NCI-H524 (cell line): Measurements from ENCODE around the gene FLT1.

Source experiments
- DNase-seq, 2 experiments: peaks; one replicate each; lab custom pipeline; 2025; lab: John Stamatoyannopoulos, UW

FLT1 gene

DNA sequence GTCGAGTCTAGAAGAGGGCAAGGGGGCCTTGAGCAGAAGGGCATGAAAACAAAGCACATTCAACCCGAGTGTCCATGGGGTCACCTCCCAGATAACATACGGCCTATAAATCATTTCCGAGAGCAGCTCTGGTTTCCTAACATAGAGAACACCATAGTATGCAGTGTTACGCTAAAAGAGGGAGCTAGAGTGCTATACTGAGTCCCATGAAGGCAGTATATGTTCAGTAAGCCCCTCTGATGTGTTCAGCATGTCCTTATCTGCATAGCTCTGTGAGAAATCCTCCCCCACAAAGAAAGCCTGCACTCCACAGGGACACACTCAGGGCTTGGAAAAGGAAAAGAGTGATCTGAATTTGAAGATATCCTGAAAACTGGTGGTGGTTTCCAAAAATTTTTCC lies 175.4 kb downstream of the FLT1 start:
- DNase-seq = no peak

DNA sequence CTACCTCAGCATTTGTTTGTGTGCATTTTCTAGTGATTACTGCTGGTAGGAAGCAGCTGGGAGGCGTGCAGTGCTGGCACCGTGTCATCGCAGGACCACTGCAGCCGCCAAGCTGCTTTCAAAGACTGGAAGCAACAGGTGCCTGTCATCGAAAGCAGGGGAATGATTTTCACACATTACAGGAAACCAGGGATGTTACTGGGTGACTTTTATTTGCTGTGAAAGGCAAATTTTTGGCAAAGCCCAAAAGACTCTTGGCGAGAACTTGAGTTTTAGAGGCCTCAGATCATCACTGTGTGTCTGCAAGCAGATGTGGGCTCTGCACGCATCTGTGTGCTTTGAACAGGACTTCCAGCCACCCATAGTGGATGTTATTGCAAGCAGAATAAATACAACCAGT lies 176.4 kb downstream of the FLT1 start:
- no peak for DNase-seq

- no peak for DNase-seq
Measured at GRCh38 chr13:28316836-28317235, 178.1 kb downstream of the FLT1 start.

GRCh38 chr13:28316129-28316528 lies 178.8 kb downstream of the FLT1 start:
- DNase-seq = no peak

- no peak for DNase-seq
Measured at GRCh38 chr13:28314879-28315278, 180.0 kb downstream of the FLT1 start.

- no peak for DNase-seq
Measured at GRCh38 chr13:28313579-28313978, 181.3 kb downstream of the FLT1 start.

- no peak for DNase-seq
Measured at GRCh38 chr13:28306325-28306724, 188.6 kb downstream of the FLT1 start.

- no peak for DNase-seq
Measured at GRCh38 chr13:28301839-28302238, 193.1 kb downstream of the FLT1 start.

DNA sequence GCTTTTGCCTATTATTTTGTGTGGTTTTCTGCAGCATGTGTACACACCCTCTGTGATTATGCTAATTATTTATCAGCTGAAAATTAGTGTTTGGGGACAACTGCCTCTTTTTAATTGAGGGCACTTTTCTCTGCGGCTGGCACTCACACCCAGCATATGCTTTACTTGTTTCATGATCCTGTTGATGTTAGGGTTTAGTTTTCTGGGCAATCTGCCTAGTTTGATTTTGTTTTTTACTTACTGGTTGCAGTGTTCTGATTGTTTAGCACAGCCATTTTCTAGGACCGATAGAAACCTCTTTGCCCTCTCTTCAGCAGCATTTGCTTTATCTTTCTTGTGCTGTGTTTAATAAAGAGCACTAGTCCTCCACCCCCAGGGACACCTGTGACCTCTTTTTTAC lies 195.0 kb downstream of the FLT1 start:
- no peak for DNase-seq

DNA sequence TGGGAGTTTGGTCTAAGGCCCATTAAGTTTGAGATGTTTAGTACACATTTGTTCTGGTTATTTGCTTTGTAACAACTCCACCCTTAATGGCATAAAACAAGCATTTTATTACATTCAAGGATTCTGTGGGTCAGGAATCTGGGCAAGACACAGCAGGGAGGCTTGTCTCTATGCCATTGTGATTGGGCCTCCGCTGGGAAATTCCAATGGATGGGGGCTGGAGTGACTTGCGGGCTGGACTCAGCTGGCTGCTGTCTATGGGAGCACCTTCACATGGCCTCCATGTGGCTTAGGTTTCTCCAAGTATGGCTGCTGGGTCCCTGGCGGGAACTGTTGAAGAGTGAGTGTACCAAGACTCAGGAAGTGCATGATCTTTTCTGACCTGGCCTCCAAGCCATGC lies 197.6 kb downstream of the FLT1 start:
- DNase-seq = no peak

GRCh38 chr13:28286263-28286662 lies 208.7 kb downstream of the FLT1 start:
- no peak for DNase-seq

- no peak for DNase-seq
Measured at GRCh38 chr13:28283600-28283999, 211.3 kb downstream of the FLT1 start.

DNA sequence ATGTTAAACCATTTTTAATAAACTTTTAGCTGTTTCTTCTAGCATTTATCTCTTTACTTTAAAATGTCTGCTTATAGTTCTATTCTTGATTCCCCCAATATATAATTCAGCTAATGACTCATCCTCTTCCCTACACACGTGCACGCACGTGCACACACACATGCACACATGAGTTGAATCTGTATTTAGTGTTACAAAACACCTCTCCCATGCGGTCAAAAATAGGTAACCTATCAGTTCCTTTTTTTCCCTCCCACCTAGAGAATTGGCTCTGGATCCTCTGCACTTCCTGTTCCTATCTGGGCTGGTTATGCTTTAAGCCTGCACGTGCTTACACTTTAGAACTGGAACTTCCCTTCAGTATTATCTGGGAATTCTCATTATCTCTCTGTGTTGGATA lies 212.5 kb downstream of the FLT1 start:
- DNase-seq = no peak

DNA sequence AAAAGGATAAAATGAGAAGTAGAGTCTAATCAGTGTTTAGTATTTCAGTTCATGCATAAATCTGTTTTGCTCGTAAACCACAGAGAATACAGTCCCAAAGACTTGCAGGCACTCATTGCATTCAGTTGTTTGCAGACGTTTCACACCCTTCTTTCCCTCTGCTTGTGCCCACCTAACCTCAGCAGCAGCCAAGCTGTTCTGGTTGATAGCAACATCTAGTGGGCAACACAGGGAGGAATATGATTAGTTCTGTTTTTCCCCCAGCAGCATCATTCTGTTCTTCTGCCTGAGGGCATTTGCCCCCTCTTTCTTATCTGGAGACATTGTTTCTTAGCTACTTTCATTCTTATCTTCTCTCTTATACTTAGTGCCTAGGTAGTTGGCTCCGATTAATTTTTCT lies 221.0 kb downstream of the FLT1 start:
- DNase-seq = peak; percentile 4 to 18

- DNase-seq = no peak
Measured at GRCh38 chr13:28271056-28271840, 223.7 kb downstream of the FLT1 start.

DNA sequence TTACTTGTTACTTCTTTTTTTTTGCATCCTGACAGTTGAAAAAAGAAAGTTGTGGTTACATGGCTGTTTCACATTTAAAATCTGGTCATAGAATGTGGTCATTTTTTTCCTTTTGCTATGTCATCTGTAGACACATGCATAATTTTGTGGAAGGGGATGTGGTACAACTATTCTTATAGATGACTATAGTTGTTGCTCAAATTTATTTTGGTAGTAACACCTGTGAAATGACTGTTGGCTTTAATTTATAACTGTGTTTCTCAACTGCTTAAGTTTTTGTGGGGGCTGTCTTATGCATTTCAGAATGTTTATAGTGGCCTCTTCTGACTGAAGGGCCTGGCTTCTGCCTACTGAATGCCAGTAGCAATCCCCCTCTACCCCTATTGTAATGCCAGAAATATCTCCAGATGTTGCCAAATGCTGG lies 226.1 kb downstream of the FLT1 start:
- DNase-seq = no peak

GRCh38 chr13:28267497-28267896 lies 227.4 kb downstream of the FLT1 start:
- DNase-seq = no peak

GRCh38 chr13:28258417-28258816 lies 236.5 kb downstream of the FLT1 start:
- no peak for DNase-seq

DNA sequence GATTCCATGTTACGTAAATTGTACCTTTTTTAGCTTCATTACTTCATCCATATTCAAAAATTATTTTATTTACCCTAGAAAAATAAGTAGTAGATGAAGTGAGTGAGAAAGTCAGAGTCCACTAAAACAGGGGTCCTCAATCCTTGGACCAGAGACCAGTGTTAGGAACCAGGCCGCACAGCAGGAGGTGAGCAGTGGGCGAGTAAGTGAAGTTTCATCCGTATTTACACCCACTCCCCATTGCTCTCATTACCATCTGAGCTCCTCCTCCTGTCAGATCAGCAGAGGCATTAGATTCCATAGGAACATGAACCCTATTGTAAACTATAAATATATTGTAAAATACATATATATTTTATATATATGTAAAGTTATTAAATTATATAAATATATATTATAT lies 237.6 kb downstream of the FLT1 start:
- DNase-seq = no peak

GRCh38 chr13:28252547-28252946 lies 242.4 kb downstream of the FLT1 start:
- DNase-seq = no peak

GRCh38 chr13:28251466-28251865 lies 243.5 kb downstream of the FLT1 start:
- DNase-seq = no peak

DNA sequence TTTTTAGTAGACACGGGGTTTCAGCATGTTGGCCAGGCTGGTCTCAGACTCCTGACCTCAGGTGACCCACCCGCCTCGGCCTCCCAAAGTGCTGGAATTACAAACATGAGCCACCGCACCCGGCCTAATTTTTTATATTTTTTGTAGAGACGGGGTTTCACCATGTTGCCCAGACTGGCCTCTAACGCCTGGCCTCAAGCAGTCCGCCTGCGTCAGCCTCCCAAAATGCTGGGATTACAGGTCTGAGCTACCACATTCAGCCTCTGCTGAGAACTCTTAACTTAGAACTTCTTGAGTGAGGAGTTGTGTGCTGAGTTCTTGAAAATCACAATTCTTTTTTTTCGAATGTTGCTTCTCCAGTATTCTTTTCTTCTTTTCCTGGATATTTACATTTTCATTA lies 244.4 kb downstream of the FLT1 start:
- DNase-seq = no peak
